Activated gamma-delta T cell (primary cell): ENCODE results near the gene SLC25A30.
"Not testable (repeated sequence)": the region's sequence is repeated elsewhere in the genome, so short reads cannot be mapped to it uniquely, and the experiment has no call there.

Experiments
- DNase-seq: peaks from one replicate; lab custom pipeline; 2025; lab: John Stamatoyannopoulos, UW

SLC25A30 gene

DNA sequence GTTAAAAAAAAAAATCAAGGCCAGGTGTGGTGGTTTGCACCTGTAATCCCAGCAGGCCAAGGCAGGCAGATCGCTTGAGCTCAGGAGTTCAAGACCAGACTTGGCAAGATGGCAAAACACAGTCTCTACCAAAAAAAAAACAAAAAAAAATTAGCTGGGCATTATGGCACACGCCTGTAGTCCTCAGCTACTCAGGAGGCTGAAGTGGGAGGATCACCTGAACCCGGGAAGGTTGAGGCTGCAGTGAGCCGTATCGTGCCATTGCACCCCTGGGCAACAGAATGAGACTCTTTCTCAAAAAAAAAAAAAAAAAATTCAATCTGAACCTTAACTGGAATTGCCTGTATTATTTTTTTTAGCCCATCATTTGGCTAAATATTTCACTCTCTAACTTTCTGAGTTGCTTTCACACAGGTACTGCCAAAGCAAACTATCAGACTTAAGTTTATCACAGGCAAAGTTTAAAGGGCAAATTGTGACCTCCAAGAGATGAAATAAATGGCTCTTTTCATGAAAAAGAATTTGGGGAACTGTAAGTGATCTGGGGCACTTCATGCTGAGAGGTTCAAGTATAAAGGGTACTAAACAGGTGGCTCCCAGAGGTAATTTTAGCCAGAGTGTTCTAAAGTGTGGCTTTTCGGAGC lies 14.7 kb upstream of the SLC25A30 start:
- no peak for DNase-seq

DNA sequence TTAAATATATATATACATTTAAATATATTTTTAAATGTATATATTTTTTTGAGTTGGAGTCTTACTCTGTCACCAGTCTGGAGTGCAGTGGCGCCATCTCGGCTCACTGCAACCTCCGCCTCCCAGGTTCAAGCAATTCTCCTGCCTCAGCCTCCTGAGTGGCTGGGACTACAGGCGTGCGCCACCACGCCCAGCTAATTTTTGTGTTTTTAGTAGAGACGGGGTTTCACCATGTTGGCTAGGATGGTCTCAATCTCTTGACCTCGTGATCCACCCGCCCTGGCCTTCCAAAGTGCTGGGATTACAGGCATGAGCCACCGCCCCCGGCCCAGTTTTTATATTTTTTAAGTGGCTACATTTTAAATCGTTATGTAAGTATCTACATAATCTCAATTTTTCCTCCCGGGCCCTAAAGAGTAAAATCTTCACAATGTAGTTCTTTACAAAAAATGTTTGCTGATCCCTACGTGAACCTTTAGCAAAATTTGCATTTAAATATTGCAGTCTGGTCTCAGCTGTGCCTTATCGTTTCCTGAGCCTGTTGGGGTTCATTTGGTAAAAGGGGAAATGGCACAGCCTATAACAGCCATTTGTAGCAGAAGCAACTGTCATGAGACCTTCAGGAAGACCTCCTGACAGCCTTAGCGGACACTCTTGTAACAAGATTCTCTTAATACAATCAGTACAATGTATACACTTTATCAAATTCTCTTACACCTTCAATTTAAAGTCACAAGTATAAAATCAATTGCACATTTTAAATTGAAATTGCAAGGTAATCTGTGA lies 8.1 kb upstream of the SLC25A30 start:
- not testable (repeated sequence) for DNase-seq

DNA sequence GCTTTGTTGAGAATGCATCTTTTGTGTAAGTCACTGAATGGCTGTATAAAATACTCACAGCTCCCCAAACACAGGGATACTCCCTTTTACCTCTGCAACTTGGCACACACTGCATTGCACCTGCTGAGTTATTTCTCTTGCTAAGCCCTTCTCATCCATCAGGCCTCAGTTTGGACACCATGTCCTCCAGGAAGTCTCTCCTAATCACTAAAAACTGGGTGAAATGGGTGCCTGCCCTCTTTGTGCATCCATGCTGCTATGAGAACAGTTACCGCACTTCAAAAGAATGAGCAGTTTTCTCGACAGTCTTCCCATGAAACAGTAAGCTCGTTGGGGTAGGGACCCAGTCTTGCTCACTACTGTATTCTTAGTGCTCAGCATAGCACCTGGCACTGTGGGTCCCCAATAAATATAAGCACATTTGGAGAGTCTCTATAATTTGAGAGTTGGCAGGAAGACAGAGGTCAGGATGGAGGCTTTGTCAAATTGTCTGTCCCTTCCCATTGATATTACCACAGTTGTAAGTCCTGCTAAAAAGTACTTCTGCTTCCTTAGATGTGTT lies 4.6 kb upstream of the SLC25A30 start:
- no peak for DNase-seq

DNA sequence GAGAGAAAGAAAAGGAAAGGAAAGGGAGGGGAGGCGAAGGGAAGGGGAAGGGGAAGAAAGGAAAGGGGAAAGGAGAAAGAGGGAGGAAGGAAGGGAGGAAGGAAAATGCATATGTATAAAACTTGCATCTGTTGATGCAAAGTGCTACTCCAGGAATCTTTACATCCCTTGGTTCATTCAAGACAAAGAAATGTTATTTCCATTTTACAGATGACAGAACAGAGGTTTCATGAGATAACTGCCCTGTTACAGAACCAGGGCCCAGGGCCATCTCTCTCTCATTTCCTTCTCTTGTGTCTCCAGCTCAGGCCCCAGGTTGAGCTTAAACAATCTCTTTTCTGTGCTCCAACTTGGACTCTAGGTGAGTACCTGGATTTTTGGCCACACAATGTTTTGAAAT lies 1.8 kb upstream of the SLC25A30 start:
- DNase-seq = no peak

DNA sequence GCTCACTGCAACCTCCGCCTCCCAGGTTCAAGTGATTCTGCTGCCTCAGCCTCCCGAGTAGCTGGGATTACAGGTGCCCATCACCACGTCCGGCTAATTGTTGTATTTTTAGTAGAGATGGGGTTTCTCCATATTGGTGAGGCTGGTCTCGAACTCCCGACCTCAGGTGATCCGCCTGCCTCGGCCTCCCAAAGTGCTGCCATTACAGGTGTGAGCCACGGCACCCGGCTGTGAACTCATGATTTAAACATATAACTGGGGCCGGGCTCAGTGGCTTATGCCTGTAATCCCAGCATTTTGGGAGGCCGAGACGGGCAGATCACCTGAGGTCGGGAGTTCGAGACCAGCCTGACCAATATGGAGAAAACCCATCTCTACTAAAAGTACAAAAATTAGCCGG lies 1.2 kb upstream of the SLC25A30 start:
- not testable (repeated sequence) for DNase-seq

DNA sequence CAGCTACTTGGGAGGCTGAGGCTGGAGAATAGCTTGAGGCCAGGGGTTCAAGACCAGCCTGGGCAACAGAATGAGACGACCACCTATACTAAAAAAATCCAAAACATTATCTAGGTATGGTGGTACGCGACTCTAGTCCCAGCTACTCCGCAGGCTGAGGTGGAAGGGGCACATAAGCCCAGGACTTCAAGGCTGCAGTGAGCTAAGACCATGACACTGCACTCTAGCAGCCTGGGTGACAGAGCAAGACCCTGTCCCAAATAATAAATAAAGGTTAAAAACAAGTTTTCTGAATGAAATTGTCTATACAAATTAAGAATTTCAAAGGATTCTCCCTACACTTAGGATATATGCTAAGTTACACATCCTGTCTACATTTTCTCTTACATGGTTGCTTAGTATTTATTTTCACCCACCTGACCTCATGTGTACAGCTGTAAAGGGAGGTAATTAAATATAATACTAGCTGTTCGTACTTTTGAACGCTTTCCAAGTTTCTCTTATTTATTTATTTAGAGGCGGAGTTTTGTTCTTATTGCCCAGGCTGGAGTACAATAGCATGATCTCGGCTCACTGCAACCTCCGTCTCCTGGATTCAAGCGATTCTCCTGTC lies 1.6 kb downstream of the SLC25A30 start:
- no peak for DNase-seq

DNA sequence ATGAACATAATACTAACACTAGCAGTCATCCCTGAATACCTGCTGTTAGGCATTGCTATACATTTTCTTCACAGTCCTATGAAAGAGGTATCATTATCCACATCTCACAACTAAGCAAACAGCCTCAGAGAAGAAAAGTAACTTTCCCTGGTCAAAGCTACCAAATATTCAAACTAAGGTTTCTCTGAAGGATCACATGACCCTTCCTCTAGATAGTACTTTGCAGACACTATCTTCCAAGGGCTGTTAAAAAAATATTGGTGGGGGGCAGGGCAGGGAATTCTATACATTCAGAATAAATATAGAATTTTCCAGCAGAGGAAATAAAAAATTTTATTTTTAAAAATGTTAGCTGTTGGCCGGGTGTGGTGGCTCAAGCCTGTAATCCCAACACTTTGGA lies 3.1 kb downstream of the SLC25A30 start:
- DNase-seq = no peak

DNA sequence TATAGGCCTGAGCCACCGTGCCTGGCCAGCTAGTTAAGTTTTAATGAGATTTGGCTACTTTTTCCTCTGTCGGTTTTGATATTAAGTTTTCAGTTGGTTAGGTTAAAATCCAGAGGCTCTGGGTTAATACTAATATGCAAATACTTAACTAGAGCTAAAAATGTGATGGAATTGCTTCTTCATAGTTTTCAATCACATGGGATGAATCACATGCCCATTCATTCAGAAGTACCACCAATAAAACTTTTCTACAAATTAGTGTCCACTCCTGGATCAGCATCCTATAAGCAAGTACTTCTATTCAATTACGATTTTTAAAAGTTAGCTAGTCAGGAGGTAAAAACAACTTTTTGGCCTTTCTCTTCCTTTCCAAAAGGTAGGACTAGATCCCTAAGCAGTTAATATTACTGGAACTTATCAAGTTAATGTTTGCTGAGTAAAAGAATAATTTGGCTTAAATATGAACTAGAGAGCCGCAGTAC lies 4.3 kb downstream of the SLC25A30 start:
- no peak for DNase-seq

DNA sequence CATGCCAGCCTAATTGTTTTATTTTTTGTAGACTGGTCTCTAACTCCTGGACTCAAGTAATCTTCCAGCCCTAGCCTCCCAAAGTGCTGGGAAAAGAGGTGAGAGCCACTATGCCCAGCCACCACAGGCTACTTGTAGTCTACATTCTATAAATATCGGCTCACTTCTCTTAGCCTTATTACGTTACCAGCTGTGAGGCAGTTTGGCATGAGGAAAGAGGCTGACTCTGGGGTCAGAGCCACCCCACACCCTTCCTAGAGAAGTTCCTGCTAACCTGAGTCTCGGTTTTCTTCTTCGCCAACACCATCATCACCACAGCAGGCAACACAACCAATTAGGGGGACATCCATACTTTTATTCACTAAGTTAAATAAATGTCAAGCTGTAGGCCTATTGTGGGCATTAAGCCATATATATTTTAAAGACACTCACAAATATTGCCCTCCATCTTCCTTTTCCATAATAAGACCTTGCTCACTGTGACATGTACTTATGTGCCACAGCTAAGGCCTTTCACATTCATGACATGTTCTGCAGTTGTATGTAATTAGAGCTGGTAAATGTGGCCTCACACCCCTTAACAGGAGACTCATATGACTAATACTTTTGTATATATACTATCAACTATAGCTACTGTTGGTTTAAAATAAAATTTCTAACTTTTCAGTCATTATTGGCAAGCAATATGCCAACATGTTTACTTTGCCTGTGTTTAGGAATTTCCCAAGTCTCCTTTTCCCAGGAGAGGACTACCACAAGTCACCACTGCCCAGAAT lies 5.7 kb downstream of the SLC25A30 start:
- DNase-seq = no peak

DNA sequence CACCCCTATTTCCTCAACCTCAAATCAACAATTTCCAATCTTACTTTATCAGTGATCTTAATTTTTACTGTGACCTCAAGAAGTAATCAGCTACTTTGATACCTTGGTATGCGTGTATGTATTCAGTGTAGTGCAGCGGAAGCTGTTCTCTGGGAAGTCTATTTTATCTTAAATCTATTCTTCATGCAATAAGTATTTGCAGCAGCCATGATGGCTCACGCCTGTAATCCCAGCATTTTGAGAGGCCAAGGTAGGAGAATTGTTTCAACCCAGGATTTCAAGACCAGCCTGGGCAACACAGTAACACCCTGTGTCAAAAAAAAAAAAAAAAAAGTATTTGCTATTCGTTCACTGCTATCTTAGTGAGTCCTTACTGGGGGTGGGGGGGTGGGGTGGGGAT lies 6.5 kb downstream of the SLC25A30 start:
- no peak for DNase-seq

DNA sequence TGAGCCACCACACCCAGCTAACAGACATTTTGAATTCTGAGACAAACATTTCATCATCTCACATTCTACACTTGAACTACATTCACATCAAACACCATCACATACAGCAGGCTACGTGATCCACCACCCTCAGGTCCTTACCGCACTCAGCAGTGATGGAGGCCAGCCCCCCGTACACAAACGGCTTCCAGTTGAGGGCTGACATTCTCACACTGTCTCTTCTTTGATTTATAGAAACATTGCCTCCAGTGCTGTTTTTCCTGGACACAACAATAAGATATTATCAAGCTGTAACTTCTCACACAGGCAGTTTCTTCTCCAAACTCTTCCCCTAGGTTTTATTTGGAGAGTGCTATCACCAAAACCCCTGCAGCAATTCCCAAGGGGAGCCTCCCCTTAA lies 7.0 kb downstream of the SLC25A30 start:
- no peak for DNase-seq

DNA sequence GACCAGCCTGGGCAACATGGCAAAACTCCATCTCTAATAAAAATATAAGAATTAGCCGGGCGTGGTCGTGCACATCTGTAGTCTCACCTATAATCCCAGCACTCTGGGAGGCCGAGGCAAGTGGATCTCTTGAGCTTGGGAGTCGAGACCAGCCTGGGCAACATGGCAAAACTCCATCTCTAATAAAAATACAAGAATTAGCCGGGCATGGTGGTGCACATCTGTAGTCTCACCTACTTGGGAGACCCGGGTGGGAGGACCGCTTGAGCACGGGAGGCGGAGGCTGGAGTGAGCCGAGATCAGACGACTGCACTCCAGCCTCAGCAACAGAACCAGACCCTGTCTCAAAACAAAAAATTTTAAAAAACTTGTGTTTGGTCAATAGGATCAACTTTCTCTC lies 7.7 kb downstream of the SLC25A30 start:
- DNase-seq = no peak

DNA sequence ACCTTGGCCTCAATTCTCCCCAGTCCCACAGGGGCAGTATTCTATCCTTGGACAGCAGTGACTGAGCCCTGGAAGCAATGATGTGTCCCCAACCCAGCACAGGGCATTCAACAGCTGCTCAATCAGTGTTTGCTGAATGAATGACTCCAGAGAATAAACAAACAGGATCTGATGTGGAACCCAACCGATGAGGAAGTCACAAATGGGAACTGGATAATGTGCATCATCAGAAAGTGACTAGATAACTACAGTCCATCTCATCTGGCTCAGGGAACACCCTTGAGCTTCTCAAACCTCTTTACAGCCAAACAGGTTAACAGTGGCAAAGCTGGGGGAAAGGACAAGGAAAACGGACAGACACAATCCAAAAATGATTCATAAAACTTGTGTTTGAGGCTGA lies 8.2 kb downstream of the SLC25A30 start:
- DNase-seq = no peak

DNA sequence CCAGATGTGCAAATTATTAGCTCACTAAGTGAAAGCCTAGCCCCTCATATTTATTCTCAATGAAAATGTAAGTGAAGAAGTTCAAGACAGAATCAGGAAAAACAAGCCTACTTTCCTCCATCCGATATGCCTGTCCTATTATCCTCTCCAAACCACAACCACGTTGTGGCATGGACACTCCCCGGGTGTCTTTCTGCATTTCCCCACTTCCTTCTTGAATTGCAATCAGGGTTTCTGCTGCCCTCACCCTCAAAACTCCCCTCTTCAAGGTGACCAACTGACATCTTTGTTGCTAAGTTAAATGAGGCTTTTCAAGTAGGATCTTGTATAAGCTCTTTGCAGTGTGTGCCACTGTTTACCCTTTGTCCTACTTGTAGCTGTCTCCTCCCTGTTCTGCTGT lies 11.8 kb downstream of the SLC25A30 start:
- DNase-seq = no peak

DNA sequence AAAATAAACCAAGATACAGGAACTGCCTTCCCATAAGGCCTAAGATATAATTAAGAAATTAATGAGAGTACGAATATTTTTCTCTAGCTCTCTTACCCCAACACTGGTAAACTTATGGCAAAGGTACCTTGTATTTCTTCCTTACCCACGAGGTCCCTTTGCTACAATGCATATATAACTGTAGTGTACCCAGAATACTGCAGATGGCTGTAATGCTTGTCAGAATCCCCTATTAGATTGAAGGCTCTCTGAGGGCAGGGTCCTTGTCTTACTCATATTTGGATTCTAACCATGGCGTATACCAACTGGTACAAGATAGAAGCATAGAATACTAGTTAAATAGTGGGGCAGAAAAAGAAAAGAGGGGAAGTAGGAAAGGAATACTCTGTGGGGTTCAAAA lies 15.1 kb downstream of the SLC25A30 start:
- no peak for DNase-seq

DNA sequence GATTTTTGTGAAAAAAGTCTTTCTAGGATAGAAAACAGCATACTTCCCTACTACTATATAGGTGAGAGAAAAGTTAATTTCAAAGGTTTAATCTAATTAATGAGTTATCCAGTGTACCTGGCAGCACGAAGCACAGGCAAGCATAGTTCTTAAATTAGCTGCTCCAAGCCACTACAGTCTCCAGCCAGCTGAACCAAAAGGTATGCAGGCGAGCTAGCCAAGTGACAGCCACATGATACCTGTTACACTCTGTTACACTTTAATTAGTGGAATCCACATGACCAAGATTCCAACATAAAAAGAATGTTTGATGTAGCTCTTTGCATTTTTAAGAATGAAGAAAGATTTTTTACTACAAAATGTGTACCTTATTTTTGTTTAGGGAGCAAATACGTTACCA lies 15.5 kb downstream of the SLC25A30 start:
- no peak for DNase-seq

DNA sequence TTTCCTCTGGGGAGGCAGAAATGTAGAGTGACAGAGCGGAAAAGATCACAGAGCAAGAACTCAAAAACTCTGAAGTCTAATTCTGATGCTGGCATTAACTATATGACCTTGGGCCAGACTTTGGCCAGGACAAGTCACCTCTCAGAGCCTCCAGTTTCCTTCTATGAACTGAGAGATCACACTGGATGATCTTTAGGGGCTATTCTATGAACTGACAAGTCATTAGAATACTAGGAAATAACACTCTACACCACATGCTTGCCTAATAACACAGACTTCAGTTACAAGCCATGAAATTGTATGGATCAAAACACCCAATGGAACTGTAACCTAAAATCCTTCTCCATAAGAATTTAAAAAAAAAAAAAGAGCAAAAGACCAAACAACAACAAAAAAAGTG lies 16.9 kb downstream of the SLC25A30 start:
- DNase-seq = no peak

DNA sequence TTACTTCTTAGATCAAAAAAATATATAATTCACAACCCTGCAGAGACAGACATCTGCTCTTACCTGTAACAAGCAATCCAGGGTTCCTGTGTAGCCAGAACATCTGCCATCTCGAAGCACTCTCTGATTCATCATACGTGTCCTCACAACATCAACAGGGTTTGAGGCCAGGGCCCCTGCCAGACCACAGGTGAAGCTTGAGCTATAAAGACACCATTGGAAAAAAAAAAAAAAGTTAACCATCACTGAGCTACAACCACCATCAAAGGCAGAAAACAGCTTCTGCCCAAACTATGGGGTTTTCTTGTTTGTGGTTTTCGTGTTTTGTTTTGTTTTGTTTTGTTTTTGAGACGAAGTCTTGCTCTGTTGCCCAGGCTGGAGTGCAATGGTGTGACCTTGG lies 19.3 kb downstream of the SLC25A30 start:
- DNase-seq = no peak

DNA sequence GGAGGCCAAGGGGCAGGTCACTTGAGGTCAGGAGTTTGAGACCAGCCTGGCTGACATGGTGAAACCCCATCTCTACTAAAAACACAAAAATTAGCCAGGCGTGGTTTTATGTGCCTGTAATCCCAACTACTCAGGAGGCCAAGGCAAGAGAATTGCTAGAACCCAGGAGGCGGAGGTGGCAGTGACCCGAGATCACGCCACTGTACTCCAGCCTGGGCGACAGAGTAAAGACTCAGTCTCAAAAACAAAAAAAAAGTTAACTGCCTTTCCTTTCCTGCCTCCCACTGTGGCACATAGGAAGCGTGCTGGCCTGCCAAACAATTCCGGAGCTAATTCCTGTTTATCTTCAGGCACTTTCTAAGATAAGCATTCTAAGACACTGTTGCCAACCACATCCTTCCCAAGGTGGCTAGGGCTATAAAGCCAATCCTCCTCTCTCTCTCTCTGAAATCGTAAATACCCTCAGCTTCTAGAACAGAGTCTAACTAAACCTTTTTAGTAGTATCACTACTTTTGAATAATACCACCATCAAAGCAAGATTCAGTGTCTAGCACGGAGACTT lies 21.6 kb downstream of the SLC25A30 start:
- no peak for DNase-seq

DNA sequence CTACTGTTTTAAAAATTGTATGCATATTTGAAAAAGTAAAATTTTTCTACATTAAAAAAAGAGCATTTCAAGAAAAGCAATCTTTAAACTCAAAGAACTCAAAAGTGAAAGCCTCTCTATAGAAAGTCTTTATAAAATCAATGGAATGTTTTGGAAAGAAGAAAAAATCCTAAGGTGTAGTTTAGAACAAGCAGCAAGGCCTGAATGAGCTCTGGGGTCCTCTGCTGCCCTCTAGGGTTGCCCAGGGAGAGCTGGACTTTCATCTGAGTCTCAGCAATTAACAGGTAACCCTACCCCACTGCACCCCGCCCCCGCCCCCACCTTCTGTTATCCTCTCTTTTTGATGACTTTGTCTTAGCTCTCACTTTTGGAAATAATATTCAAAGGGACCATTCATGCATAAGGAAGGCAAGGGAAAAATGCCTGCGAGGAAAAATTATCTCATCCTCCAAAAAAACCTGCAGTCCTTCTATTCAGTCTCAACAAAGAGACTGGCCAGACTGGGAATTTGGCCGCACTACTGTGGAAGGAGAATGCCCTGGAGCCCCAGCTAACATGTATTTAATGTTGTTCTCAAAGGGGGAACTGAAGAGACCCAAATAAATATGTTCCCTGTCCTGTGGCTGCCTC lies 24.1 kb downstream of the SLC25A30 start:
- no peak for DNase-seq

DNA sequence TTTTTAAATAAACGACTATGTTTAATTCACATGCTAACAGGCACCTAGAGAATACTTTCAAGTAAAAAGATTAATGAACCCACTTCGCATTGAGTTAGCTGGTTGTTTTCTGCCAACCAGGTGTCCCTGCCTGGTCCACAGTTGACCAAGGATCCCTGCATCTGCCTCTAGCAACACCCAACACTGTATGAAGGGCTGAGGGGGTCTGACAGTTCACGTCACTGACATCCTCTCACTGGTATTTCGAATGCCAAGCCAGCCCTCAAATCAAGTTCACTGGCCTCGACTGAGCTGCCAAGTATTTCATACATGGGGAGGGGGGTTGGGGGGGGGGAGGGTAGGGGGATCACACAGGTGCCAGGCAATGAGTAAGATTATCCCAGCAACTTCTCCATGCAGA lies 25.4 kb downstream of the SLC25A30 start:
- DNase-seq = no peak
